ENCODE data around the gene MIX23. TPM values are rescaled to one million over a fixed set of nuclear protein-coding genes. Genes with fewer than 3 reads are reported as not detected.
A peak's percentile ranks its signal among the peaks of the same experiment; 100 is the strongest.

Gene MIX23
- total RNA-seq, 1 experiment from 2014 or later: 111 TPM

- ChIA-PET CTCF (no interaction called here), POLR2A (ENCODE audit: unreplicated experiment) (interaction anchor here (1.5 kb wide), 1 partner anchor 33 kb away, joined by 14 read pairs; the partner anchor contains the start of gene FAM162A)
- peak; percentile 1 for ATAC-seq
- H3K36me3 ChIP-seq (ENCODE audit: low read depth, low read length): peaks cover 7% of the 10 kb centered on the region
- H2AFZ ChIP-seq (ENCODE audit: low read length): peak overlapping the region; percentile 78
- no peaks in the 10 kb centered on the region for H3K9me3 ChIP-seq (ENCODE audit: low read length)
- DNase-seq: no peak
- H3K27ac ChIP-seq (ENCODE audit: low read length): peak overlapping the region; percentile 74
- BruUV-seq (replicated peaks): no TSS peak
- H3K4me2 ChIP-seq (ENCODE audit: low read length): peak overlapping the region; percentile 82
- H3K79me2 ChIP-seq (ENCODE audit: low read length): peaks cover 60% of the 10 kb centered on the region
- H3F3A ChIP-seq (ENCODE audit: low read length, unreplicated experiment): no peaks in the 10 kb centered on the region
- H3K4me3 ChIP-seq (ENCODE audit: low read length): peak overlapping the region; percentile 75
- TF ChIP-seq EZH2phosphoT487 (IDR thresholded peaks at IDR 0.05; ENCODE audit: borderline replicate concordance, low read length) (no peak), CTCF (conservative IDR thresholded peaks at IDR 0.05; ENCODE audit: low read depth, low read length) (no peak)
- H3K9me2 ChIP-seq (replicated peaks; ENCODE audit: low read length): no peaks in the 10 kb centered on the region
- no peaks in the 10 kb centered on the region for H4K20me1 ChIP-seq (ENCODE audit: low read length)
- no peaks in the 10 kb centered on the region for H3K27me3 ChIP-seq (ENCODE audit: low read length)
- H3K4me1 ChIP-seq (ENCODE audit: insufficient read depth, low read length): peaks cover 27% of the 10 kb centered on the region
- peak overlapping the region; percentile 91 for H3K9ac ChIP-seq (ENCODE audit: low read length)
- intact Hi-C loops (cut with micrococcal nuclease): loop anchor here (1.0 kb wide), 2 partner anchors 34 to 871 kb away; partner anchors contain the start of gene MIX23
These were observed 33.9 kb upstream of the MIX23 start for GRCh38 chr3:122416966-122417365.

GRCh38 chr3:122415762-122416654 lies 33.0 kb upstream of the MIX23 start, which contains the start of gene WDR5B:
Gene WDR5B (minus strand): TSS chr3:122416062. CDS start chr3:122415528, 534 bp downstream.
- H3K9me2 ChIP-seq (replicated peaks; ENCODE audit: low read length): no peaks in the 10 kb centered on the region
- DNase-seq: peak; percentile 99
- H3K27ac ChIP-seq (ENCODE audit: low read length): peak within 1 kb of the TSS; percentile 74
- CTCF ChIA-PET: interaction anchor here (0.9 kb wide), 1 partner anchor 110 kb away, joined by 7 read pairs; no protein-coding TSS in a partner anchor
- H4K20me1 ChIP-seq (ENCODE audit: low read length): no peaks in the 10 kb centered on the region
- TSS peak; percentile 83 for BruUV-seq (replicated peaks)
- H3K79me2 ChIP-seq (ENCODE audit: low read length): peaks cover 58% of the 10 kb centered on the region
- intact Hi-C loops (cut with micrococcal nuclease): loop anchor here (1.0 kb wide), 2 partner anchors 33 to 870 kb away; partner anchors contain the start of gene MIX23
- no peaks in the 10 kb centered on the region for H3K9me3 ChIP-seq (ENCODE audit: low read length)
- peaks cover 6% of the 10 kb centered on the region for H3K36me3 ChIP-seq (ENCODE audit: low read depth, low read length)
- no peak for TF ChIP-seq EZH2 (IDR thresholded peaks at IDR 0.05; ENCODE audit: low read length, unreplicated experiment)
- TF ChIP-seq CTCF (conservative IDR thresholded peaks at IDR 0.05; ENCODE audit: low read depth, low read length): no peak
- TF ChIP-seq EZH2phosphoT487 (IDR thresholded peaks at IDR 0.05; ENCODE audit: borderline replicate concordance, low read length): no peak
- H3K4me2 ChIP-seq (ENCODE audit: low read length): peak within 1 kb of the TSS; percentile 82
- peak within 1 kb of the TSS; percentile 91 for H3K9ac ChIP-seq (ENCODE audit: low read length)
- no peaks in the 10 kb centered on the region for H3K27me3 ChIP-seq (ENCODE audit: low read length)
- H3K4me1 ChIP-seq (ENCODE audit: insufficient read depth, low read length): peaks cover 27% of the 10 kb centered on the region
- peak; percentile 90 for ATAC-seq
- H2AFZ ChIP-seq (ENCODE audit: low read length): peak within 1 kb of the TSS; percentile 78
- POLR2A ChIA-PET (ENCODE audit: unreplicated experiment): interaction anchor here (0.5 to 1.5 kb wide), 10 partner anchors 12 to 1617 kb away, joined by 3 to 15 read pairs (median 4); partner anchors contain the start of genes FAM162A, KALRN and PDIA5
- no peaks in the 10 kb centered on the region for H3F3A ChIP-seq (ENCODE audit: low read length, unreplicated experiment)
- peak within 1 kb of the TSS; percentile 75 for H3K4me3 ChIP-seq (ENCODE audit: low read length)

All from PC-3 (cell line).